A549 (cell line): ENCODE data around the gene NTRK2. TPM values are rescaled to one million over a fixed set of nuclear protein-coding genes. Genes with fewer than 3 reads are reported as not detected.

ENCODE experiments used
- ATAC-seq, 2 experiments: fragments of 200-7000 bp in 1 of 2; fragments of >200 bp in 1 of 2; cut with Nextera tagmentation in 1 of 2; cut with Tn5 transposase in 1 of 2; 3 replicates each; pipeline versions ENCODE4 v1.8.0 to v1.9.1; 2018 to 2020; ENCODE audit warnings: mild to moderate bottlenecking in 1 of 2, moderate library complexity in 1 of 2
- CTCF ChIA-PET: fragments of 300-600 bp; sonication (Branson Sonifier 250); formaldehyde crosslinking; extraction: SDS; loops from one replicate; lab custom pipeline; 2021; ENCODE audit warnings: antibody characterized with exemption, inconsistent platforms; lab: Yijun Ruan, JAX
- POLR2A ChIA-PET: fragments of 350-600 bp; formaldehyde crosslinking; extraction: SDS; loops from one replicate; lab custom pipeline; 2021; ENCODE audit warnings: antibody characterized with exemption, inconsistent platforms; lab: Yijun Ruan, JAX
- DNase-seq, 2 experiments: peaks; one replicate each; pipeline versions ENCODE4 v3.0.0 to v3.0.0-alpha.2; 2011 to 2016; ENCODE audit warnings: low read depth in 1 of 2, low spot score in 1 of 2
- FAIRE-seq: peaks from 2 replicates; lab custom pipeline; 2011; peaks lifted over from hg19 to GRCh38; lab: Jason Lieb, UNC
- H3K27ac ChIP-seq, 2 experiments: fragments of >200 bp; sonication (Bioruptor Twin); formaldehyde crosslinking; 3 replicates each; pipeline ENCODE4 v1.5.1; 2016 to 2017
- H3K4me1 ChIP-seq: fragments of >200 bp; sonication (Bioruptor Twin); formaldehyde crosslinking; 3 replicates; pipeline ENCODE4 v1.6.1; 2016
- H3K4me2 ChIP-seq: fragments of >200 bp; sonication (Bioruptor Twin); formaldehyde crosslinking; 3 replicates; pipeline ENCODE4 v1.6.1; 2016
- H3K4me3 ChIP-seq: fragments of >200 bp; sonication (Bioruptor Twin); formaldehyde crosslinking; 3 replicates; pipeline ENCODE4 v1.5.1; 2016
- H3K9me3 ChIP-seq: fragments of >200 bp; sonication (Bioruptor Twin); formaldehyde crosslinking; 3 replicates; pipeline ENCODE4 v1.6.1; 2016
- BCL3 ChIP-seq: fragments of >200 bp; sonication (Bioruptor Twin); formaldehyde crosslinking; IDR thresholded peaks from 3 replicates; pipeline ENCODE4 v1.6.1; 2016
- CBX2 ChIP-seq: fragments of 200-600 bp; sonication (generic); IDR thresholded peaks from 2 replicates; pipeline ENCODE4 v1.6.1; 2016; ENCODE audit warnings: low read depth, mild to moderate bottlenecking, borderline replicate concordance
- CEBPB ChIP-seq, 2 experiments: fragments of >200 bp in 1 of 2; sonication (Bioruptor Twin) in 1 of 2; formaldehyde crosslinking in 1 of 2; IDR thresholded peaks; 2 replicates each; pipeline ENCODE4 v1.6.1; 2012 to 2016
- CHD2 ChIP-seq: fragments of 150-350 bp; IDR thresholded peaks from 2 replicates; pipeline ENCODE4 v1.6.1; 2014; ENCODE audit warnings: low read length; ENCODE audit not compliant: partially characterized antibody
- CTCF ChIP-seq: fragments of >200 bp; sonication (Bioruptor Twin); formaldehyde crosslinking; IDR thresholded peaks from 3 replicates; pipeline ENCODE4 v1.5.1; 2016
- EHF ChIP-seq: fragments of 250-450 bp; sonication (Bioruptor Pico); IDR thresholded peaks from 2 replicates; pipeline ENCODE4 v1.5.0; 2020; ENCODE audit warnings: mild to moderate bottlenecking
- FOXS1 ChIP-seq: fragments of 250-450 bp; sonication (Bioruptor Pico); IDR thresholded peaks from 2 replicates; pipeline ENCODE4 v1.5.0; 2020; ENCODE audit warnings: mild to moderate bottlenecking, moderate library complexity
- GATA3 ChIP-seq: IDR thresholded peaks from 2 replicates; pipeline ENCODE4 v1.6.1; 2012; ENCODE audit warnings: borderline replicate concordance
- HOXA7 ChIP-seq: fragments of 250-450 bp; sonication (Bioruptor Pico); IDR thresholded peaks from 2 replicates; pipeline ENCODE4 v1.5.0; 2020; ENCODE audit warnings: mild to moderate bottlenecking, moderate library complexity
- HOXB5 ChIP-seq: fragments of 250-450 bp; sonication (Bioruptor Pico); IDR thresholded peaks from 2 replicates; pipeline ENCODE4 v1.5.0; 2020; ENCODE audit warnings: mild to moderate bottlenecking, moderate library complexity
- JUN ChIP-seq, 2 experiments: fragments of >200 bp; sonication (Bioruptor Twin); formaldehyde crosslinking; IDR thresholded peaks; 2 replicates in 1 of 2; 3 replicates in 1 of 2; pipeline ENCODE4 v1.6.1; 2016 to 2017
- JUNB ChIP-seq: fragments of >200 bp; sonication (Bioruptor Twin); formaldehyde crosslinking; IDR thresholded peaks from 2 replicates; pipeline ENCODE4 v1.6.1; 2016
- KDM5A ChIP-seq: fragments of 200-600 bp; sonication (generic); IDR thresholded peaks from 2 replicates; pipeline ENCODE4 v1.6.1; 2016; ENCODE audit warnings: antibody characterized with exemption, mild to moderate bottlenecking
- MYC ChIP-seq: IDR thresholded peaks from 2 replicates; pipeline ENCODE4 v1.6.1; 2012; ENCODE audit warnings: mild to moderate bottlenecking, inconsistent platforms, low read length, improper control_type of control experiment, borderline replicate concordance
- NPAS2 ChIP-seq: fragments of 250-450 bp; sonication (Bioruptor Pico); IDR thresholded peaks from 2 replicates; pipeline ENCODE4 v1.8.0; 2022; ENCODE audit warnings: mild to moderate bottlenecking, moderate library complexity, borderline replicate concordance
- NR3C1 ChIP-seq: fragments of >200 bp; sonication (Bioruptor Twin); formaldehyde crosslinking; IDR thresholded peaks from 3 replicates; pipeline ENCODE4 v1.6.1; 2017
- PHF8 ChIP-seq: fragments of 200-600 bp; sonication (generic); IDR thresholded peaks from 2 replicates; pipeline ENCODE4 v1.6.1; 2016; ENCODE audit warnings: low read depth, mild to moderate bottlenecking, antibody characterized with exemption, moderate library complexity, borderline replicate concordance
- POLR2A ChIP-seq: IDR thresholded peaks from 2 replicates; pipeline ENCODE4 v1.6.1; 2012; ENCODE audit warnings: mild to moderate bottlenecking, low read length
- RARB ChIP-seq: fragments of 250-450 bp; sonication (Bioruptor Pico); IDR thresholded peaks from 2 replicates; pipeline ENCODE4 v1.8.0; 2021; ENCODE audit warnings: mild to moderate bottlenecking, moderate library complexity
- RFX5 ChIP-seq: fragments of 450-650 bp; IDR thresholded peaks from 2 replicates; pipeline ENCODE4 v1.7.1; 2014; ENCODE audit warnings: antibody characterized with exemption, mild to moderate bottlenecking, moderate library complexity
- SMC3 ChIP-seq: fragments of >200 bp; sonication (Bioruptor Twin); formaldehyde crosslinking; IDR thresholded peaks from 3 replicates; pipeline ENCODE4 v1.6.1; 2018; ENCODE audit warnings: inconsistent platforms
- TFCP2L1 ChIP-seq: fragments of 250-450 bp; sonication (Bioruptor Pico); IDR thresholded peaks from 2 replicates; pipeline ENCODE4 v1.5.0; 2021; ENCODE audit warnings: mild to moderate bottlenecking
- ZNF302 ChIP-seq: fragments of 250-450 bp; sonication (Bioruptor Pico); IDR thresholded peaks from 2 replicates; pipeline ENCODE4 v1.9.0; 2021; ENCODE audit warnings: inconsistent platforms, mild to moderate bottlenecking, moderate library complexity
- ZSCAN20 ChIP-seq: fragments of 250-450 bp; sonication (Bioruptor Pico); IDR thresholded peaks from 2 replicates; pipeline ENCODE4 v1.8.0; 2022; ENCODE audit warnings: mild to moderate bottlenecking, moderate library complexity
- WGBS: methylation state at CpG from one replicate; pipeline ENCODE4 v1.1.6; 2017; ENCODE audit errors: missing lambda C conversion rate; 5-methylcytosine and 5-hydroxymethylcytosine counted together
- polyA plus RNA-seq, 4 experiments: library from polyadenylated mRNA; depleted of rRNA in 3 of 4; stranded (reverse); fragments of >200 nt; fragmentation: RNase III in 1 of 4; extraction: RNeasy Plus Mini Kit Qiagen cat#74134 plus additional on column Dnase treatment in 1 of 4; gene quantifications; 2 replicates in 3 of 4; 3 replicates in 1 of 4; pipeline ENCODE4 v1.2.3, GENCODE V29; 2011 to 2017
- TF ChIP-seq, protein P1 (sequence below): IDR thresholded peaks from 2 replicates; pipeline ENCODE4 v1.6.1; 2012
- TF ChIP-seq, protein P2 (sequence below): IDR thresholded peaks from 2 replicates; pipeline ENCODE4 v1.6.1; 2012

Gene NTRK2
- polyA plus RNA-seq, 2 of the 4 experiments (the other 2 are of a cell fraction), result 0.03 TPM

DNA sequence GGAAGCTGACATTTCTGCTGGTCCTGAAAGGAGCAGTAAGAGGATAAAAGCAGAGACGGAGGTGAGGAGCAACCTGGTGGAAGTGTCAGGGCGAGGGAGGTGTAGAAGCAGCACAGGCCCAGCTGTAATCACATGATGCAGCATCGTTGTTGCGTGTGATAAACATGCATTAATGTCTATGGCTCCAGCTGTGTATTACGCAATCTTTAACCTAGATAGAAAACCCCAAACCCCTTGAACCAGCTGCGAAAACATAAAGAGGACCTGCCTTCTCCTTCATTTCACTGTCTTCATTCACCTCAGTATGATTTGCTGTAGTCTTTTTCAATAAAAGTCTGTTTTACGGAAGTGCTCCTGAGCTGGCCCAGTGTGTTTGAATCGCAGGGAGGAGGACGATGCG is 162.9 kb downstream of the NTRK2 start:
- ChIA-PET CTCF (no interaction called here), POLR2A (no interaction called here)
- no peak overlapping the region for H3K4me3 ChIP-seq
- DNase-seq (no peak), FAIRE-seq (no peak), ATAC-seq (no peak)
- no peaks in the 10 kb centered on the region for H3K4me1 ChIP-seq
- no peak overlapping the region for H3K4me2 ChIP-seq
- H3K9me3 ChIP-seq, result no peaks in the 10 kb centered on the region
- TF ChIP-seq HOXB5 (CRISPR knock-in tag), result no peak
- peak in 1 of 2 experiments; percentile 58; a peak in 1 of 4 replicates for TF ChIP-seq CEBPB (IDR thresholded peaks at IDR 0.05)
- no peak for TF ChIP-seq HOXA7 (CRISPR knock-in tag)
- TF ChIP-seq PHF8, result no peak
- 77% methylated on average over 10 of the region's 10 CpGs for WGBS
- no peak overlapping the region for H3K27ac ChIP-seq

DNA sequence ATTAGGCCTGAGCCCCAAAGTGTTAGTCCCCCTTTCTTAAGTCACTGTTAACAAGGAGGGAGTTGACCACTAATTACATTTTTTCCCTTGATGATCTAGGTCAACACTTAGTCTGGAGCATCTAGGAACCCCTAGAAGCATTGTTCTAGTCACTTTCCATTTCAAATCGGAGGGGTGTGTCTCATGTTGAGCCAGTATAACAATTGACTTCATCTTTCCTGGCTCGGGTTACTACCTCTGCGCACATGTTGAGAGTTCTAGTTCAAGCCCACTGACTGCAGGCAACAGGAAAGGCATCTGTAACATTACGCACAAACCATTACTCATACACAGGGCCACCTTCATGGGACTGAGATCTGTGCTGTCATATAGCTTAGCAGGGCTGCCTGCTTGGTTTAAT is 164.9 kb downstream of the NTRK2 start:
- POLR2A ChIA-PET, result no interaction called here
- CTCF ChIA-PET, result interaction anchor here (1.5 kb wide), 1 partner anchor 9 kb away, joined by 4 read pairs; no protein-coding TSS in a partner anchor
- Histone ChIP-seq H3K27ac (no peak overlapping the region), H3K4me1 (no peaks in the 10 kb centered on the region), H3K9me3 (no peaks in the 10 kb centered on the region), H3K4me3 (no peak overlapping the region), H3K4me2 (no peak overlapping the region)
- DNase-seq (no peak), ATAC-seq (no peak), FAIRE-seq (no peak)
- 50% methylated on average over 4 of the region's 4 CpGs for WGBS
- no peak for TF ChIP-seq BCL3
- no peak for TF ChIP-seq HOXA7 (CRISPR knock-in tag)
- no peak for TF ChIP-seq ZNF302 (CRISPR knock-in tag)
- no peak for TF ChIP-seq CBX2
- no peak for TF ChIP-seq CHD2
- TF ChIP-seq TFCP2L1 (CRISPR knock-in tag), result no peak

DNA sequence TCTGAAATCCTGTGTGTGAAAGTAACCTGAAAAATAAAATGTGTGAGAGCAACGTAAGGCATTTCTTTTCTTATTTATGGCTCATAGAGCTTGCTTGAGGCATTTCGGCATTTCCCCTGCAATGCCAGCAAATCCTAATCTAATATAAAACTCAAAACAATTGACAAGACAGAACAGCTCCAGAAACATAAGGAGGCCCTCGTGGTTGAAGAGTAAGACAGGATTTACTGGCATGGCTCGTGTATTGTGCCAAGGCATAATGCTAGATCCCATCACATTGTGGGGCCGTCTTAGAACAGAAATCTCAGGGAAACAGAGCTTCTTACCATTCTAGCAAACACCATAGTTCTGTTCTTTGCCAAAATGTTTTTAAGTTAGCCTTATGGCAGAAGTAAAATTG is 166.2 kb downstream of the NTRK2 start:
- no peak overlapping the region for H3K4me2 ChIP-seq
- WGBS, result 35% methylated on average over 5 of the region's 5 CpGs
- ChIA-PET POLR2A (no interaction called here), CTCF (interaction anchor here (1.0 to 1.4 kb wide), 2 partner anchors 14 to 138 kb away, joined by 3 read pairs; no protein-coding TSS in a partner anchor)
- H3K4me1 ChIP-seq, result no peaks in the 10 kb centered on the region
- TF ChIP-seq KDM5A (no peak), FOXS1 (CRISPR knock-in tag) (no peak), NPAS2 (no peak), RFX5 (no peak), HOXB5 (CRISPR knock-in tag) (no peak), CTCF (no peak), ZSCAN20 (CRISPR knock-in tag) (no peak), EHF (CRISPR knock-in tag) (no peak), POLR2A (no peak), SMC3 (no peak), RARB (CRISPR knock-in tag) (no peak), JUN (IDR thresholded peaks at IDR 0.05) (no peak), GATA3 (no peak), MYC (no peak), NR3C1 (no peak), JUNB (no peak)
- TF ChIP-seq, protein P1, sequence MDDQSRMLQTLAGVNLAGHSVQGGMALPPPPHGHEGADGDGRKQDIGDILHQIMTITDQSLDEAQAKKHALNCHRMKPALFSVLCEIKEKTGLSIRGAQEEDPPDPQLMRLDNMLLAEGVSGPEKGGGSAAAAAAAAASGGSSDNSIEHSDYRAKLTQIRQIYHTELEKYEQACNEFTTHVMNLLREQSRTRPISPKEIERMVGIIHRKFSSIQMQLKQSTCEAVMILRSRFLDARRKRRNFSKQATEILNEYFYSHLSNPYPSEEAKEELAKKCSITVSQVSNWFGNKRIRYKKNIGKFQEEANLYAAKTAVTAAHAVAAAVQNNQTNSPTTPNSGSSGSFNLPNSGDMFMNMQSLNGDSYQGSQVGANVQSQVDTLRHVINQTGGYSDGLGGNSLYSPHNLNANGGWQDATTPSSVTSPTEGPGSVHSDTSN, result no peak
- TF ChIP-seq, protein P2, sequence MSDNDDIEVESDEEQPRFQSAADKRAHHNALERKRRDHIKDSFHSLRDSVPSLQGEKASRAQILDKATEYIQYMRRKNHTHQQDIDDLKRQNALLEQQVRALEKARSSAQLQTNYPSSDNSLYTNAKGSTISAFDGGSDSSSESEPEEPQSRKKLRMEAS, result no peak
- H3K4me3 ChIP-seq, result no peak overlapping the region
- DNase-seq (no peak), FAIRE-seq (no peak), ATAC-seq (no peak)
- H3K9me3 ChIP-seq, result no peaks in the 10 kb centered on the region
- no peak overlapping the region for H3K27ac ChIP-seq
